HepG2 (cell line): Measurements from ENCODE around the gene TXNDC2. TPM values are rescaled to one million over a fixed set of nuclear protein-coding genes. Genes with fewer than 3 reads are reported as not detected.

ENCODE experiments used
- ATAC-seq: fragments of 200-7000 bp; cut with Tn5 transposase; 3 replicates; pipeline ENCODE4 v1.9.1; 2020; ENCODE audit warnings: mild to moderate bottlenecking, moderate library complexity
- BruUV-seq: library from RNA; stranded (reverse); fragments of 400-500 nt; replicated peaks from 2 replicates; lab custom pipeline; 2021; lab: Mats Ljungman, UMichigan
- CTCF ChIA-PET: fragments of 300-600 bp; formaldehyde crosslinking; extraction: SDS; loops from one replicate; lab custom pipeline; 2021; ENCODE audit warnings: low total read pairs, inconsistent platforms, low intra/inter-chr PET ratio; lab: Yijun Ruan, JAX
- POLR2A ChIA-PET: fragments of 350-600 bp; sonication (Branson Sonifier 250); formaldehyde crosslinking; loops from one replicate; lab custom pipeline; 2020; ENCODE audit warnings: antibody characterized with exemption, inconsistent platforms; lab: Yijun Ruan, JAX
- DNase-seq: peaks from one replicate; pipeline ENCODE4 v3.0.0-alpha.2; 2015; ENCODE audit warnings: low spot score
- FAIRE-seq: peaks from 3 replicates; lab custom pipeline; 2011; peaks lifted over from hg19 to GRCh38; lab: Jason Lieb, UNC
- H2AFZ ChIP-seq: one replicate; pipeline ENCODE4 v1.6.1; 2011; ENCODE audit warnings: low read length, inconsistent platforms
- H3K27ac ChIP-seq: fragments of 300-600 bp; 3 replicates; pipeline ENCODE4 v1.8.0; 2011; ENCODE audit warnings: mixed run types, mild to moderate bottlenecking, mixed read lengths, low read length, inconsistent platforms; ENCODE audit not compliant: insufficient read depth; ENCODE audit errors: extremely low read length
- H3K27me3 ChIP-seq, 2 experiments: fragments of 200-600 bp in 1 of 2; 2 replicates in 1 of 2; 3 replicates in 1 of 2; pipeline versions ENCODE4 v1.6.0 to v1.8.0; 2011; ENCODE audit warnings: low read length in 2 of 2, mild to moderate bottlenecking in 2 of 2, moderate library complexity in 2 of 2, inconsistent platforms in 1 of 2; ENCODE audit not compliant: insufficient read depth in 2 of 2, control insufficient read depth in 1 of 2
- H3K36me3 ChIP-seq, 2 experiments: fragments of 200-600 bp in 1 of 2; replicated peaks in 1 of 2; 2 replicates in 1 of 2; 3 replicates in 1 of 2; pipeline versions ENCODE4 v1.5.1 to v1.8.0; 2011; ENCODE audit warnings: low read length in 2 of 2, inconsistent platforms in 1 of 2; ENCODE audit not compliant: insufficient read depth in 2 of 2, control insufficient read depth in 1 of 2
- H3K4me1 ChIP-seq: 2 replicates; pipeline ENCODE4 v1.5.1; 2012; ENCODE audit warnings: low read length, inconsistent platforms; ENCODE audit not compliant: insufficient read depth
- H3K4me2 ChIP-seq: 2 replicates; pipeline ENCODE4 v1.6.0; 2011; ENCODE audit warnings: low read depth, low read length, inconsistent platforms
- H3K4me3 ChIP-seq, 3 experiments: fragments of 200-600 bp in 1 of 3; sonication (generic), shearing (Covaris generic) in 1 of 3; replicated peaks in 1 of 3; 2 replicates each; pipeline ENCODE4 v1.5.1; 2011 to 2016; ENCODE audit warnings: low read length in 3 of 3, inconsistent platforms in 2 of 3, low read depth in 2 of 3, mild to moderate bottlenecking in 2 of 3, control low read depth in 1 of 3, mixed read lengths in 1 of 3; ENCODE audit not compliant: insufficient read depth in 1 of 3
- H3K79me2 ChIP-seq: one replicate; pipeline ENCODE4 v1.6.1; 2011; ENCODE audit warnings: low read length, inconsistent platforms; ENCODE audit not compliant: insufficient read depth
- H3K9ac ChIP-seq: 2 replicates; pipeline ENCODE4 v1.6.0; 2011; ENCODE audit warnings: mild to moderate bottlenecking, low read depth, low read length, inconsistent platforms; ENCODE audit not compliant: insufficient read depth
- H3K9me3 ChIP-seq: 2 replicates; pipeline ENCODE4 v1.5.1; 2012; ENCODE audit warnings: mild to moderate bottlenecking, low read length
- H4K20me1 ChIP-seq: 2 replicates; pipeline ENCODE4 v1.6.0; 2011; ENCODE audit warnings: inconsistent platforms, mild to moderate bottlenecking, low read length, moderate library complexity; ENCODE audit not compliant: insufficient read depth
- NFKB2 ChIP-seq: sonication (generic); formaldehyde crosslinking; IDR thresholded peaks from 2 replicates; pipeline ENCODE4 v1.4.0; 2020; ENCODE audit warnings: missing genetic modification reagents, borderline replicate concordance
- TBL1XR1 ChIP-seq: fragments of 150-350 bp; IDR thresholded peaks from 2 replicates; pipeline ENCODE4 v1.6.1; 2014; ENCODE audit warnings: borderline replicate concordance, low read length; ENCODE audit not compliant: partially characterized antibody
- ZMYM2 ChIP-seq: sonication (generic); formaldehyde crosslinking; IDR thresholded peaks from 2 replicates; pipeline ENCODE4 v1.8.0; 2022; ENCODE audit warnings: mild to moderate bottlenecking, missing genetic modification reagents
- ZNF205 ChIP-seq: IDR thresholded peaks from 2 replicates; pipeline ENCODE4 v1.6.1; 2018; ENCODE audit warnings: missing biosample characterization, missing genetic modification reagents
- WGBS: methylation state at CpG from one replicate; pipeline ENCODE4 v1.1.6; 2017; ENCODE audit warnings: low lambda C conversion rate; 5-methylcytosine and 5-hydroxymethylcytosine counted together
- in situ Hi-C: cut with HindIII; loops from 2 replicates; pipeline ENCODE4 v1.10.0; 2017; ENCODE audit warnings: low pct_unique_long_range_greater_than_20kb; ENCODE audit not compliant: extremely low pct_ligation_motif_present
- intact Hi-C: fragments of 100-400 bp; cut with micrococcal nuclease; formaldehyde crosslinking; loops from one replicate; pipeline ENCODE4 v1.10.0; 2022; ENCODE audit not compliant: unreplicated experiment
- polyA plus RNA-seq, 8 experiments: library from polyadenylated mRNA; depleted of rRNA in 3 of 8; stranded (reverse) in 7 of 8; unstranded in 1 of 8; fragments of >200 nt; fragmentation: Illumina TruSeq in 4 of 8; extraction: Trizol in 4 of 8; gene quantifications; 2 replicates each; pipeline versions ENCODE4 v1.2.1 to v1.2.3, GENCODE V29; 2011 to 2016; ENCODE audit warnings: low read depth in 4 of 8, missing spikeins in 1 of 8, mixed read lengths in 1 of 8; ENCODE audit not compliant: insufficient read depth in 1 of 8
- total RNA-seq, 5 experiments: library from RNA; depleted of rRNA; stranded (reverse); fragments of >200 nt; fragmentation: Illumina TruSeq; extraction: Trizol; gene quantifications; 2 replicates each; pipeline ENCODE4 v1.2.3, GENCODE V29; 2016; ENCODE audit warnings: low read depth in 1 of 5
- TF ChIP-seq, protein P1 (sequence below): sonication (generic); formaldehyde crosslinking; IDR thresholded peaks from 2 replicates; pipeline ENCODE4 v1.5.1; 2020; ENCODE audit warnings: missing genetic modification reagents, mild to moderate bottlenecking, borderline replicate concordance

The TXNDC2 gene
- total and polyA plus RNA-seq, 2 of the 13 experiments (the other 11 are each of a cell fraction or from before 2014, with no cell fraction given), result not detected

GRCh38 chr18:9849407-9850283 lies 36.1 kb upstream of the TXNDC2 start:
- ChIA-PET CTCF (no interaction called here), POLR2A (interaction anchor here (1.4 kb wide), 1 partner anchor 47 kb away, joined by 3 read pairs; no protein-coding TSS in a partner anchor)
- Histone ChIP-seq H3K4me2 (no peak overlapping the region), H3K9ac (no peak overlapping the region), H3K27me3 (no peaks in the 10 kb centered on the region; a peak in 1 of 5 replicates), H3K4me1 (peaks cover 8% of the 10 kb centered on the region), H3K27ac (no peak overlapping the region), H3K36me3 (no peaks in the 10 kb centered on the region), H2AFZ (no peak overlapping the region), H4K20me1 (no peaks in the 10 kb centered on the region), H3K4me3 (no peak overlapping the region), H3K79me2 (no peaks in the 10 kb centered on the region), H3K9me3 (peaks cover 8% of the 10 kb centered on the region)
- no TSS peak for BruUV-seq
- FAIRE-seq, result no peak
- TF ChIP-seq, protein P1, sequence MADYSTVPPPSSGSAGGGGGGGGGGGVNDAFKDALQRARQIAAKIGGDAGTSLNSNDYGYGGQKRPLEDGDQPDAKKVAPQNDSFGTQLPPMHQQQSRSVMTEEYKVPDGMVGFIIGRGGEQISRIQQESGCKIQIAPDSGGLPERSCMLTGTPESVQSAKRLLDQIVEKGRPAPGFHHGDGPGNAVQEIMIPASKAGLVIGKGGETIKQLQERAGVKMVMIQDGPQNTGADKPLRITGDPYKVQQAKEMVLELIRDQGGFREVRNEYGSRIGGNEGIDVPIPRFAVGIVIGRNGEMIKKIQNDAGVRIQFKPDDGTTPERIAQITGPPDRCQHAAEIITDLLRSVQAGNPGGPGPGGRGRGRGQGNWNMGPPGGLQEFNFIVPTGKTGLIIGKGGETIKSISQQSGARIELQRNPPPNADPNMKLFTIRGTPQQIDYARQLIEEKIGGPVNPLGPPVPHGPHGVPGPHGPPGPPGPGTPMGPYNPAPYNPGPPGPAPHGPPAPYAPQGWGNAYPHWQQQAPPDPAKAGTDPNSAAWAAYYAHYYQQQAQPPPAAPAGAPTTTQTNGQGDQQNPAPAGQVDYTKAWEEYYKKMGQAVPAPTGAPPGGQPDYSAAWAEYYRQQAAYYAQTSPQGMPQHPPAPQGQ, result no peak
- no peak for TF ChIP-seq ZNF205
- no peak for TF ChIP-seq ZMYM2 (CRISPR knock-in tag)
- no peak for TF ChIP-seq TBL1XR1
- no peak for TF ChIP-seq NFKB2 (CRISPR knock-in tag)
- no peak for ATAC-seq
- in situ Hi-C loops, result no loop called here
- 75% methylated on average over 18 of the region's 18 CpGs for WGBS
- DNase-seq, result no peak
- intact Hi-C loops, result no loop called here
